ENCODE measurements around the gene VSIG2. TPM values are rescaled to one million over a fixed set of nuclear protein-coding genes. Genes with fewer than 3 reads are reported as not detected.

Gene VSIG2
- total RNA-seq, 1 donor from 2014 or later, result 2.6 TPM

DNA sequence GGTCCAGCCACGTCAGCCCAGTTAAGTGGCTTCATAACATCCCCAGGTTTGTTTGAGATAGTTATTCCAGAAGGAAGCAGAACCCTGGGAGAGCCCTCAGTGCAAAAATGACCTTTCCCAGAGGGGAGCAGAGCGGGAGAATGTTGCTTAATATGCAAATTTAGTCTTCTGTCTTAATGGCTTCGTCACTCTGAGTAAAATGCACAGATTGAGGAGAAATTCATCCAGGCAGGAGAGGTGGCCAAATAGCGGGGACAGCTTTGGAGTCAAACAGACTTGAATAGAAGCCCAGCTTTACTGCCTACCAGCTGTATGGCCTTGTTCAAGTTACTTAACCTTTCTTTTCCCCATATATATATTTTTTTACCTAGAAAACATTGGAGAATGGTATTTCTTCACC lies 24.6 kb downstream of the VSIG2 start:
- TF ChIP-seq, protein P1, sequence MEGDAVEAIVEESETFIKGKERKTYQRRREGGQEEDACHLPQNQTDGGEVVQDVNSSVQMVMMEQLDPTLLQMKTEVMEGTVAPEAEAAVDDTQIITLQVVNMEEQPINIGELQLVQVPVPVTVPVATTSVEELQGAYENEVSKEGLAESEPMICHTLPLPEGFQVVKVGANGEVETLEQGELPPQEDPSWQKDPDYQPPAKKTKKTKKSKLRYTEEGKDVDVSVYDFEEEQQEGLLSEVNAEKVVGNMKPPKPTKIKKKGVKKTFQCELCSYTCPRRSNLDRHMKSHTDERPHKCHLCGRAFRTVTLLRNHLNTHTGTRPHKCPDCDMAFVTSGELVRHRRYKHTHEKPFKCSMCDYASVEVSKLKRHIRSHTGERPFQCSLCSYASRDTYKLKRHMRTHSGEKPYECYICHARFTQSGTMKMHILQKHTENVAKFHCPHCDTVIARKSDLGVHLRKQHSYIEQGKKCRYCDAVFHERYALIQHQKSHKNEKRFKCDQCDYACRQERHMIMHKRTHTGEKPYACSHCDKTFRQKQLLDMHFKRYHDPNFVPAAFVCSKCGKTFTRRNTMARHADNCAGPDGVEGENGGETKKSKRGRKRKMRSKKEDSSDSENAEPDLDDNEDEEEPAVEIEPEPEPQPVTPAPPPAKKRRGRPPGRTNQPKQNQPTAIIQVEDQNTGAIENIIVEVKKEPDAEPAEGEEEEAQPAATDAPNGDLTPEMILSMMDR (IDR thresholded peaks at IDR 0.05; ENCODE audit: unreplicated experiment), result no peak
- Mint-ChIP-seq H3K4me1 (ENCODE audit: low read depth) (peaks cover 24% of the 10 kb centered on the region), H3K4me3 (ENCODE audit: low read depth) (no peak overlapping the region), H3K9me3 (ENCODE audit: low read depth) (no peaks in the 10 kb centered on the region), H3K27me3 (peaks cover 20% of the 10 kb centered on the region), H3K27ac (no peak overlapping the region), H3K36me3 (ENCODE audit: insufficient read depth) (no peaks in the 10 kb centered on the region)
- DNase-seq (ENCODE audit: low spot score, unreplicated experiment), result no peak

DNA sequence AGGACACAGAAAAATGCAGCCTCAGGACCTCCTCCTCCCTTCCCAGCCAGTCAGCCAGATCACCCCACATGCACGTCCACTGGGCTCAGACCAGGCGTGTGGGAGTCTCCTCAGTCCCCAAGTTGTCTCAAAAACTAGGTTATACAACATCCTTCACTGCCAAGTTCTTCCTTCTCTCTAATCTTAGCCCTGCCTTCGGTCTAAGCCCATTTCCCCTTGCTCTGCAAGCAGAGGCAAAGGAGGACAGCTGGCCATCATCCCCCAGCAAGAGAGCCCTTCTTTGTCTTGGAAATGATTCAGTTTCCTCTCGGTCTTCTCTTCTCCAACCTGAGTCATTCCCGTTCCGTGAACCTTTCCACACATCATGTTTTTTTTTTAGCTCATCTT lies 26.3 kb downstream of the VSIG2 start:
- H3K4me3 Mint-ChIP-seq (ENCODE audit: low read depth), result no peak overlapping the region
- TF ChIP-seq, protein P1 (IDR thresholded peaks at IDR 0.05; ENCODE audit: unreplicated experiment), result no peak
- no peaks in the 10 kb centered on the region for H3K9me3 Mint-ChIP-seq (ENCODE audit: low read depth)
- no peak overlapping the region for H3K27ac Mint-ChIP-seq
- H3K36me3 Mint-ChIP-seq (ENCODE audit: insufficient read depth), result no peaks in the 10 kb centered on the region
- H3K4me1 Mint-ChIP-seq (ENCODE audit: low read depth), result peaks cover 24% of the 10 kb centered on the region
- DNase-seq (ENCODE audit: low spot score, unreplicated experiment), result no peak
- peaks cover 33% of the 10 kb centered on the region for H3K27me3 Mint-ChIP-seq

DNA sequence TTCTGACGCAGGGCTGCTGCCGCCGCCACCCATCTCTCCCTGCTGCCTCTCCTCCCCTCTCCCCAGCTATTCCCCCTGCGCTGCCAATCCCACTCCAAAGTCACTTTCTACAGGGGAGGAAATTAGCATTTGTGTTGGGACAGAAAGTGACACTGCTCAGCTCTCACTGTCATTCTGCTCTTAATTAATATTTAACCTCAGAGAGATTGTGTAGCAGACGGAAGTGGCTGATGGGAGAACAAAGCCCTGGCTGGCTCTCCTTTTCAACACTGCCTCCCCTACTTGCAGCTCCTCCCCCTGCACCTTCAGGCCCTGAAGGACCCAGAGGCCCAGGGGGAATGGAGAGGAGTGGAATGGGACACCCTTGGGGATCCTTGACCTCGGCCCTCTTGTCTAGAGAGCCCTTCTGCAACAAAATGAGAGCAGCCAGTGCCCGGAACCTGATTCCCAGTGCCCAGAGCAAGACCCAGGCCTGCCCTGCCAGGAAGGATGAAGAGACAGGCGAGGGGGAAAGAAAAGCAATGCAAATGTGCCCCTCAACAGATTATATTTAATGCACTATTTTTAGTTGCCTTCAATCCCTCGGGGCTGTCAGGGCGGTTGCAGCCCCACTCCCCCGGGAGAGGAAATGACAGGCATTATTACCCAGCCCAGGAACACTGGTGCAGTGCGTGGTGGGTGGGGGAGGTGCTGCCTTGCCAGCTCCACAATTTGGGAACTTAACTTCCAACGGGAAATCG lies 26.9 kb downstream of the VSIG2 start:
- TF ChIP-seq, protein P1 (IDR thresholded peaks at IDR 0.05; ENCODE audit: unreplicated experiment), result no peak
- Mint-ChIP-seq H3K4me1 (ENCODE audit: low read depth) (peaks cover 24% of the 10 kb centered on the region), H3K27ac (peak overlapping the region; percentile 85), H3K36me3 (ENCODE audit: insufficient read depth) (no peaks in the 10 kb centered on the region), H3K27me3 (peaks cover 36% of the 10 kb centered on the region), H3K4me3 (ENCODE audit: low read depth) (peak overlapping the region; percentile 59), H3K9me3 (ENCODE audit: low read depth) (no peaks in the 10 kb centered on the region)
- DNase-seq (ENCODE audit: low spot score, unreplicated experiment), result no peak

DNA sequence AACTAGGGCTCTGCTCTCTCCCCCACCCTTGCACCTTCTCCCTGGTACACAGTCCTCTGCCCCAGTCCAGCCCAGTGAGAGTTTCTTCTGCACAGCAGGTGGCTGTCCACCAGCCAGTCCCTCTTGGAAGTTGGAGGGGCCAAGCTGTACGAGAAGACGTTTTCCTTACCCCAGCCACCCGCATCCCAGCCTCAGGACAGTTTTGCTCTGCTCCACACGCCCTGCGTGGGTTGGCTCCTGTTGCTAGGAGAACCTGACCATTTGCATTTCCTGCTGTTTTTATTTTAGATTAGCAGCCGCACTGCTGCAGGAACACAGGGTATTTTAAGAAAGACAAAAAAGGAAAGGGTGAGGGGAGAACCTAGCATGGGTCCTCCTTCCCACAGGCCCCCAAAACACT lies 29.9 kb downstream of the VSIG2 start:
- DNase-seq (ENCODE audit: low spot score, unreplicated experiment), result no peak
- H3K9me3 Mint-ChIP-seq (ENCODE audit: low read depth), result no peaks in the 10 kb centered on the region
- H3K36me3 Mint-ChIP-seq (ENCODE audit: insufficient read depth), result no peaks in the 10 kb centered on the region
- no peak overlapping the region for H3K27ac Mint-ChIP-seq
- TF ChIP-seq, protein P1 (IDR thresholded peaks at IDR 0.05; ENCODE audit: unreplicated experiment), result no peak
- H3K27me3 Mint-ChIP-seq, result peaks cover 61% of the 10 kb centered on the region
- H3K4me1 Mint-ChIP-seq (ENCODE audit: low read depth), result peaks cover 31% of the 10 kb centered on the region
- no peak overlapping the region for H3K4me3 Mint-ChIP-seq (ENCODE audit: low read depth)

DNA sequence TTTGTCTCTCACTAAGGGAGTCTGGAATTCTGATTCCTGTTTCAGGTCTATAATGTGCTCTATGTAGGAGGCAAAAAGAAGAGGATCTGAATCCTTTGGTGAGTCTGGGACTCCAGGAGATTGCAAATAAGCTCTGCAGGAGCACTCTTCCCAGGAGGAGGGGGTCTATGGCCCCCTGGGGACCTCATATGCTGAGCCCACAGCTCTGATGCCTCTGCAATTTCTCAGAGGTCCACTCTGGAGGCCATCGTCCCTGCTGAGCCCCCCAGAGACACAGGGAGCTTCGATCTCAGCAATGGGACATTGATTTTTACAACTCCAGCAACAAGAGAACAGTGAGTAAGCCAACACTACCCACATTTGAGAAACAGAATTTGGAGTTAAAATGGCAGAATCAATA lies 32.5 kb downstream of the VSIG2 start:
- no peaks in the 10 kb centered on the region for H3K9me3 Mint-ChIP-seq (ENCODE audit: low read depth)
- peaks cover 15% of the 10 kb centered on the region for H3K4me1 Mint-ChIP-seq (ENCODE audit: low read depth)

More for the DNA sequence above, 32.5 kb downstream of the VSIG2 start:
- DNase-seq (ENCODE audit: low spot score, unreplicated experiment), result no peak
- Mint-ChIP-seq H3K27me3 (peaks cover 72% of the 10 kb centered on the region), H3K36me3 (ENCODE audit: insufficient read depth) (no peaks in the 10 kb centered on the region), H3K27ac (no peak overlapping the region), H3K4me3 (ENCODE audit: low read depth) (no peak overlapping the region)
- TF ChIP-seq, protein P1 (IDR thresholded peaks at IDR 0.05; ENCODE audit: unreplicated experiment), result no peak
